HG03108 (cell line): ENCODE results near the gene LARP4B.
"Not testable (repeated sequence)": the region's sequence is repeated elsewhere in the genome, so short reads cannot be mapped to it uniquely, and the experiment has no call there.

Experiments used
- ATAC-seq: cut with Tn5 transposase; IDR thresholded peaks from one replicate; pipeline ENCODE4 v1.9.1; 2021; ENCODE audit warnings: moderate library complexity; ENCODE audit not compliant: unreplicated experiment

LARP4B gene

DNA sequence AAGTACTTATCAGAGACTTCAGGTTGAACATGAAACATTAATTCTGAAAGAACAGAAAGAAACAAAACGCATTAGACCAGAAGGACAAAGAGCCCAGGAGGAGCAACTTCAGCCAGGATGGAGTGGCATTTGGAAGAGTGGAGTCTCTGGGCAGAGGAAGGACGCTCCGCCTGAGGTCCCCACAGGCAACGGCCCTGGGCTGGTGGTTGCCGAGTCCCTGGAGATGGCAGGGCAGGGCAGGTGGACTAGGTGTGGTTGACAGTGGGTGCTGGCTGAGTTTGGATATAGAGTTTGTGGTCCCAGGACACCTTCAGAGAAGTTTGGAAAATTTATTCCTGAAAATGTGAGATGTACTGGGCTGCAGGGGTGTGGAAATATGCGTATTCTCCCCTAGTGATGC lies 27.4 kb upstream of the LARP4B start:
- no peak for ATAC-seq

- no peak for ATAC-seq
Measured at GRCh38 chr10:958106-958505, 26.6 kb upstream of the LARP4B start.

DNA sequence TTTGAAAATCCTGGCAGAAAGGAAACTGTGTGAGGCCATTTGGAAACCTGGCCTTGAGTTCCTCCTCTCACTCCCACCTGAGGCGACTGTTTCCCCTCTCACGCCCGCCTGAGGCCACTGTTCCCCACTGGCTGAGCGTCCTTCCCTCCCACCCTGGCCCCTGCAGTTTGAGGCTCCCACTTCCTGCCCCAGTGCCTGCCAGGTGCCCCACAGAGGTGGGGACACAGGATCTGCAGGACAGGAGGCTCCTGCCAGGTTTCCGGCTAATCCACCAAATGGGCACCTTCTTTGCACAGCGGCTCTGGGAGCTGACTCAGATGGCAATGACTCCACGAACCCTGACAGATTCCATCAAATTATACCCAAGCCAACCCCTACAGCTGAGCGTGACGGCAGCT lies 24.3 kb upstream of the LARP4B start:
- ATAC-seq, result no peak

GRCh38 chr10:955127-955819 lies 23.8 kb upstream of the LARP4B start:
- no peak for ATAC-seq

DNA sequence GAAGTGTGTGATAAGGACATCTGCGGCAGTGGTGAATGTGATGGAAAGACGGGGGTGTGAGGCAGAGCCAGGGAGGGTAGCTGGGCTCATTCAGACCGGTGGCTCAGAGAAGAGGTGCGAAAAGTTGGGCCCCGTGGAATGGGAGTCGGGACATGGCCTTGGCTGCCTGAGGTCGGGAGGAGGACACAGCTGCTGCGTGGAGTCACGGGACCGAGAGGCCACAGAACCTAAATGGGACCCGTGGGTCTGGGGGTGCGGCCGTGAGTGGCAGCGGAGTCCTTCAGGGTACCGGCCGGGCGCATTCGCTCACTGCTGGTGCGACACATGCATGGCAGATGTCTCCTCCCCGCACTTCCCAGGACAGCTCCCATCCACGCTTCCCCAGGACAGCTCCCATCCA lies 22.9 kb upstream of the LARP4B start:
- no peak for ATAC-seq

GRCh38 chr10:953836-954235 lies 22.3 kb upstream of the LARP4B start:
- ATAC-seq, result no peak

DNA sequence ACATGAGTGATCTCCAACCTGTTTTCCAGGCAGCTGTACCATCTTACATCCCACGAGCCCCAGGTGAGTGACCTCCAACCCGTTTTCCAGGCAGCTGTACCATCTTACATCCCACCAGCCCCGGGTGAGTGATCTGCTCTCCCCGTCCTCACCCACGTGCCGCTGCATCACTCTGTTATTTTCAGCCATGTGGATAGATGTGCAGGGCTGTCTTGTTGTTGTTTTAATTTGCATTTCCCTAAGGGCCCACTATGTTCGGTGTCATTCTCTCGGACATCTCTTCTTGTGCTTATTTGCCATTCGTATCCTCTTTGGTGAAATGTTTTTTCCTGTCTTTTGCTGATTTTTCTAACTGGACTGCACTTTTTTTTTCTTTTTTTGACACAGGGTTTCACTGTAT lies 17.9 kb upstream of the LARP4B start:
- ATAC-seq, result no peak

DNA sequence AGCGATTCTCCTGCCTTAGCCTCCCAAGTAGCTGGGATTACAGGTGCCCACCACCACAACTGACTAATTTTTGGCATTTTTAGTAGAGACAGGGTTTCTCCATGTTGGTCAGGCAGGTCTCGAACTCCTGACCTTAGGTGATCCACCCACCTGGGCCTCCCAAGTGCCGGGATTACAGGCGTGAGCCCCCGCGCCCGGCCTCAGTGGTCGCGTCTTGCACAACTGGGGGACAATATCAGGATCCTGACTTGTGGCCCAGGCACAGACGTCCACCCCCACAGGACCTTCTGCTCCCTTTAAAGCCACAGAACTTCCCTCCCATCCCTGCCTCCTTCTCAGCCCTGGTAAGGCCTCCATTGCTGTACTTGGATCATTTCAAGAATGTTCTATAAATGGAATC lies 16.8 kb upstream of the LARP4B start:
- ATAC-seq, result no peak

DNA sequence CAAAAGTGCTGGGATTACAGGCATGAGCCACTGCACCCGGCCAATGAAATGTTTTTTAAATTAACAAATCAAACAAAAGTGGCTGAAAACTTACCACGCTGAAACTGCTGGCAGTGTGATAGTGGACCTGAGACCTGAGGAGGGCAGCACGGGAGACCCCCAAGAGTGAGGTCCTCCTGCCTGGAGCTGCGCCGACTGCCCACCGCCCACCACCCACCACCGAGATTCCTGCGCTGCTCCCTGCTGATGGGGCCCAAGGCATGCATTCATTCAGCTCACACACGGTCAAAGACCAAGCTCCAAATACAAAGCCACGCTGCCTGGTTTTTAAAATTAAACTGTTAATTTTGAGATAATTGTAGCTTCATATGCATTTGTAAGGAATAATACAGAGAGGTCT lies 16.4 kb upstream of the LARP4B start:
- no peak for ATAC-seq

- ATAC-seq, result no peak
Measured at GRCh38 chr10:947051-947450, 15.5 kb upstream of the LARP4B start.

- ATAC-seq, result no peak
Measured at GRCh38 chr10:945778-946177, 14.3 kb upstream of the LARP4B start.

- ATAC-seq, result no peak
Measured at GRCh38 chr10:944034-944831, 12.7 kb upstream of the LARP4B start.

- ATAC-seq, result no peak
Measured at GRCh38 chr10:943334-944033, 12.0 kb upstream of the LARP4B start.

- no peak for ATAC-seq
Measured at GRCh38 chr10:938941-939678, 7.6 kb upstream of the LARP4B start.

GRCh38 chr10:934746-935406 lies 3.4 kb upstream of the LARP4B start:
- ATAC-seq, result no peak

DNA sequence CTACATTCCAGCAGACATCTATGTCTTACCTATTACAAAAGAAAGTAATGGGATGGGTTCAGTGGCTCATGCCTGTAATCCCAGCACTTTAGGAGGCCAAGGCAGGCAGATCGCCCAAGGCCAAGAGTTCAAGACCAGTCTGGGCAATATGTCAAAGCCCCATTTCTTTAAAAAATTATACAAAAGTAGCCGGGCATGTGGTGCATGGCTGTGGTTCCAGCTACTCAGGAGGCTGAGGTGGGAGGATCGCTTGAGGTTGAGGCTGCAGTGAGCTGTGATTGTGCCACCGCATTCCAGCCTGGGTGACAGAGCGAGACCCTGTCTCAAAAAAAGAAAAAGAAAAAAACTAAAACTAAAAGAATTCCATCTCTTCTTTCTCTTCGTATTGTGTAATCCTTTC lies 2.7 kb upstream of the LARP4B start:
- not testable (repeated sequence) for ATAC-seq

DNA sequence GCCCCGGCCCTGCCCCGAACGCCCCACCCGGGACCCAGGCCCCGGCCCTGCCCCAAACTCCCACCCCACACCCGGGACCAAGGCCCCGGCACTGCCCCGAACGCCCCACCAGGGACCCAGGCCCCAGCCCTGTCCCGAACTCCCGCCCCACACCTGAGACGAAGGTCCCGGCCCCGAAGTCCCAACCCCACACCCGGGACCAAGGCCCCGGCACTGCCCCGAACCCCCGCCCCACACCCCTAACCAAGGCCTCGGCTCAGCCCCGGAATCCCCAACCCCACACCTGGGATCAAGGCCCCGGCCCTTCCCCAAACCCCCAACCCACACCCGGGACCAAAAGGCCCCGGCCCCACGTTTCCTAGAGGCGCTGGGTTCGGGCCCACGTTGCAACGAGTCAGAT lies 1.1 kb upstream of the LARP4B start:
- no peak for ATAC-seq

GRCh38 chr10:930625-931325 lies 730 bp downstream of the LARP4B start:
- ATAC-seq, result no peak

- peak; percentile 21 for ATAC-seq
Measured at GRCh38 chr10:929960-930624, 1.4 kb downstream of the LARP4B start.

DNA sequence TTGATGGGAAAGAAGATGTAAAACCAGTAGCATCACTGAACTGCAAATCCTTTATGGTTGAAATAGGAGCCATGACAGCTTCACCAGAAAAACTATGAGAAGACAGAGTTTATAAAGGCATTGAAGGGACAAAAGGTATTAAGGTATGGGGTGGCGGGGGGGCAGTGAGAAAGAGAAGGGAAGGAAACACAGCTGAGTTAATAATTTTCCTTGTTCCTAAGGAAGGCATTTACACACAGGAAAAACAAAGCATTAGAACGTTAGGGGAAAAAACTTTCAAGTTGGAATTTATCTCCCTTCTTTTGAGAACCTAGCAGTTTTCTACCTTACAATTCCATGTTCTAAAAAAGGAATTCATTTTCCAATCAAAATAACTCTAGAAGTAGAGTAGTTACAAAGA lies 4.4 kb downstream of the LARP4B start:
- no peak for ATAC-seq
